HG02981 (cell line): ENCODE results near the gene OR6C76.

Source experiments
- ATAC-seq: cut with Tn5 transposase; IDR thresholded peaks from one replicate; pipeline ENCODE4 v1.9.1; 2021; ENCODE audit warnings: mild to moderate bottlenecking, moderate library complexity; ENCODE audit not compliant: unreplicated experiment

OR6C76 gene

GRCh38 chr12:55467836-55468235, 41.8 kb downstream of the OR6C76 start:
- ATAC-seq: peak; percentile 69

- no peak for ATAC-seq
Measured at GRCh38 chr12:55469291-55469690, 43.2 kb downstream of the OR6C76 start.

- ATAC-seq: no peak
Measured at GRCh38 chr12:55470088-55470829, 44.2 kb downstream of the OR6C76 start, which contains the start of gene OR6C70. OR6C70 (minus strand) TSS chr12:55470138; CDS start chr12:55470138, 0 bp downstream.

GRCh38 chr12:55472264-55472663, 46.2 kb downstream of the OR6C76 start:
- ATAC-seq: no peak
